HL-60 (cell line): Measurements from ENCODE around the gene TRIM54.
"Not testable (repeated sequence)": the region's sequence is repeated elsewhere in the genome, so short reads cannot be mapped to it uniquely, and the experiment has no call there.

Experiments
- DNase-seq, 2 experiments: peaks; one replicate each; pipeline ENCODE4 v3.0.0-alpha.2; 2010 to 2020; ENCODE audit warnings: low read depth in 1 of 2, low spot score in 1 of 2
- H3K27ac ChIP-seq: fragments of 250-450 bp; sonication (Bioruptor Pico); replicated peaks from 2 replicates; pipeline ENCODE4 v1.5.1; 2020; ENCODE audit warnings: mild to moderate bottlenecking, moderate library complexity
- H3K27me3 ChIP-seq: fragments of 250-450 bp; sonication (Bioruptor Pico); 2 replicates; pipeline ENCODE4 v1.5.1; 2021; ENCODE audit warnings: mild to moderate bottlenecking, moderate library complexity; ENCODE audit not compliant: insufficient read depth, poor library complexity, severe bottlenecking
- H3K4me3 ChIP-seq: replicated peaks from 2 replicates; pipeline ENCODE4 v1.5.1; 2011; ENCODE audit warnings: mild to moderate bottlenecking, control low read depth, low read length; ENCODE audit not compliant: insufficient read depth
- GABPA ChIP-seq: IDR thresholded peaks from 2 replicates; pipeline ENCODE4 v1.6.1; 2012; ENCODE audit warnings: low read depth
- POLR2AphosphoS5 ChIP-seq: IDR thresholded peaks from 2 replicates; pipeline ENCODE4 v1.6.1; 2012; ENCODE audit warnings: low read depth
- SPI1 ChIP-seq: IDR thresholded peaks from 2 replicates; pipeline ENCODE4 v1.6.1; 2012; ENCODE audit warnings: low read depth, mild to moderate bottlenecking, borderline replicate concordance
- TF ChIP-seq, protein P1 (sequence below): IDR thresholded peaks from one replicate; pipeline ENCODE4 v1.5.1; 2011; ENCODE audit warnings: low read length, control low read depth, inconsistent platforms; ENCODE audit not compliant: insufficient read depth
- TF ChIP-seq, protein P2 (sequence below): IDR thresholded peaks from 2 replicates; pipeline ENCODE4 v1.6.1; 2012; ENCODE audit warnings: low read depth; ENCODE audit not compliant: insufficient replicate concordance

The TRIM54 gene

DNA sequence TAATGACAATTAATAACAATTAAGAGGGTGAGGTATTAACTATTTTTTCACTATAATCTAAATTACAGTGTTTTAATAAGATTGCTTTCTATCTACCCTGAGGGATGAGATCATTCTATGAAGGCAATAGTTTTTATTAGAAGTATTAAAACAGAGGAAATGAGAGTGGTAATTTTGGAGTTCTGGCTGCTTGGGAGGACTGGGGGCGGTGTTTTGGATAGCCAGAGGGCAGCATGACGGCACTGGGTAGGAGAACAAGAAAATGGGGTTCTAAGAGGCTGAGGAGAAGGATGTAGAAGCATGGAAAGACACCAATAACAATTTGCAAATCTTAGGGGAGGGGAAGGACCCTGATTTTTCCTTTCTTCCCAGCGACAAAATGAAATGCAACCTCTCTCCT is 12.1 kb upstream of the TRIM54 start:
- Histone ChIP-seq H3K27me3 (peaks cover 15% of the 10 kb centered on the region), H3K4me3 (no peak overlapping the region), H3K27ac (no peak overlapping the region)
- DNase-seq: no peak
- TF ChIP-seq SPI1 (no peak), GABPA (no peak), POLR2AphosphoS5 (no peak)
- TF ChIP-seq, protein P1, sequence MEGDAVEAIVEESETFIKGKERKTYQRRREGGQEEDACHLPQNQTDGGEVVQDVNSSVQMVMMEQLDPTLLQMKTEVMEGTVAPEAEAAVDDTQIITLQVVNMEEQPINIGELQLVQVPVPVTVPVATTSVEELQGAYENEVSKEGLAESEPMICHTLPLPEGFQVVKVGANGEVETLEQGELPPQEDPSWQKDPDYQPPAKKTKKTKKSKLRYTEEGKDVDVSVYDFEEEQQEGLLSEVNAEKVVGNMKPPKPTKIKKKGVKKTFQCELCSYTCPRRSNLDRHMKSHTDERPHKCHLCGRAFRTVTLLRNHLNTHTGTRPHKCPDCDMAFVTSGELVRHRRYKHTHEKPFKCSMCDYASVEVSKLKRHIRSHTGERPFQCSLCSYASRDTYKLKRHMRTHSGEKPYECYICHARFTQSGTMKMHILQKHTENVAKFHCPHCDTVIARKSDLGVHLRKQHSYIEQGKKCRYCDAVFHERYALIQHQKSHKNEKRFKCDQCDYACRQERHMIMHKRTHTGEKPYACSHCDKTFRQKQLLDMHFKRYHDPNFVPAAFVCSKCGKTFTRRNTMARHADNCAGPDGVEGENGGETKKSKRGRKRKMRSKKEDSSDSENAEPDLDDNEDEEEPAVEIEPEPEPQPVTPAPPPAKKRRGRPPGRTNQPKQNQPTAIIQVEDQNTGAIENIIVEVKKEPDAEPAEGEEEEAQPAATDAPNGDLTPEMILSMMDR: no peak
- TF ChIP-seq, protein P2, sequence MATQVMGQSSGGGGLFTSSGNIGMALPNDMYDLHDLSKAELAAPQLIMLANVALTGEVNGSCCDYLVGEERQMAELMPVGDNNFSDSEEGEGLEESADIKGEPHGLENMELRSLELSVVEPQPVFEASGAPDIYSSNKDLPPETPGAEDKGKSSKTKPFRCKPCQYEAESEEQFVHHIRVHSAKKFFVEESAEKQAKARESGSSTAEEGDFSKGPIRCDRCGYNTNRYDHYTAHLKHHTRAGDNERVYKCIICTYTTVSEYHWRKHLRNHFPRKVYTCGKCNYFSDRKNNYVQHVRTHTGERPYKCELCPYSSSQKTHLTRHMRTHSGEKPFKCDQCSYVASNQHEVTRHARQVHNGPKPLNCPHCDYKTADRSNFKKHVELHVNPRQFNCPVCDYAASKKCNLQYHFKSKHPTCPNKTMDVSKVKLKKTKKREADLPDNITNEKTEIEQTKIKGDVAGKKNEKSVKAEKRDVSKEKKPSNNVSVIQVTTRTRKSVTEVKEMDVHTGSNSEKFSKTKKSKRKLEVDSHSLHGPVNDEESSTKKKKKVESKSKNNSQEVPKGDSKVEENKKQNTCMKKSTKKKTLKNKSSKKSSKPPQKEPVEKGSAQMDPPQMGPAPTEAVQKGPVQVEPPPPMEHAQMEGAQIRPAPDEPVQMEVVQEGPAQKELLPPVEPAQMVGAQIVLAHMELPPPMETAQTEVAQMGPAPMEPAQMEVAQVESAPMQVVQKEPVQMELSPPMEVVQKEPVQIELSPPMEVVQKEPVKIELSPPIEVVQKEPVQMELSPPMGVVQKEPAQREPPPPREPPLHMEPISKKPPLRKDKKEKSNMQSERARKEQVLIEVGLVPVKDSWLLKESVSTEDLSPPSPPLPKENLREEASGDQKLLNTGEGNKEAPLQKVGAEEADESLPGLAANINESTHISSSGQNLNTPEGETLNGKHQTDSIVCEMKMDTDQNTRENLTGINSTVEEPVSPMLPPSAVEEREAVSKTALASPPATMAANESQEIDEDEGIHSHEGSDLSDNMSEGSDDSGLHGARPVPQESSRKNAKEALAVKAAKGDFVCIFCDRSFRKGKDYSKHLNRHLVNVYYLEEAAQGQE: no peak

DNA sequence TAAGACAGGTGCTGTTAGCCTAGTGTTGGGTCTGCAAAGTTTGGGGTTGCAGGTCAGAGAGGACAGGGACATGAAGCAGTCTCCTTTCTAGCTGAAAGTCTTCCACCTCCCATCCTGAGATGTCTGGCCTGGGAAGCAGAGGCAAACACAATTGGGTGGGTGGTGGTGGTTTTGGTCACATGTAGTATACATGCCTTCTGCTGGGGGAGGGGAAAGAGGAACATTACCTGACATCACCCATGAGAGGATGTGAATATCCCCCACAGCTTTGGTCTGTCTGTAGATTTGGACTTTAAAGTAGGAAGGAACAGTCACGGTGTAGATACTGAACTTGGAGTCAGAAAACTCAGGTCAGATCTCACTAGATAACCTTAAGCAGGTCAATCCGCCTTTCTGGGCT is 11.6 kb upstream of the TRIM54 start:
- TF ChIP-seq SPI1: no peak
- TF ChIP-seq, protein P2: no peak
- no peak for TF ChIP-seq GABPA
- no peak for TF ChIP-seq POLR2AphosphoS5
- TF ChIP-seq, protein P1: no peak
- Histone ChIP-seq H3K27ac (no peak overlapping the region), H3K27me3 (peaks cover 10% of the 10 kb centered on the region), H3K4me3 (no peak overlapping the region)
- DNase-seq: no peak

DNA sequence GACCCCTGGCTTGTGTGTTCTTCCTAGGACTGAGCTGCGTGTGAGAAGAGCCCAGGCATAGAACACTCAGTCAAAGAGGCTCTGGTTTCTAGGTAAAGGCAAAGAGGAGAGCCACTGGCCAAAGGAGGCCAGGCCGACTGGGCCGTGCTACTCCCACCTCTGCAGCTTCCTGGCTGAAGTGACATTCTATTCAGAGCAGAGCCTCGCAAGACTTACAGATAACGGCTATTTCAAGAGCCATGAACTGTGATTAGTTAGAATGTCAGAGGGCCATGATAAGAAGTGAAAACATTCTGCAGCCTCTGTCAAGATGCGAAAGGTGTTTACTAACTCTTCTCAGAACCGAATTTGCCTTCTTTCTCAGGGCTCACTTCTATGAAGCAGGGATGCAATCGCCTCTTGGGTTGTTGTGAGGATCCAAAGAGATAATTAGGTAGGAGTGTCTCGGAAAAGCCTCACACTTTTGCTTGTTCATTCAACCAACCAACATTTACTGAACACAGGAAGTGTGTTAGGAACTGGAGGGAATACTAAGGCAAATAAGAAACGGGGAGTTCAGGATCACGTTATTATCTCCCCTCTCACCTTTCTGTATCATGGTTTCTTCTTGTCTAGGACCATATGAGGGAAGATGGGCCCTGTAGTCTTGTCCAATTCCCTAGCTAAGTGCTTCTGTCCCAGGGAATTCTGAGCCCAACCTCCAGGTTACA is 10.4 kb upstream of the TRIM54 start:
- peaks cover 2% of the 10 kb centered on the region for H3K27me3 ChIP-seq
- DNase-seq: no peak
- TF ChIP-seq, protein P1: no peak
- TF ChIP-seq GABPA: no peak
- TF ChIP-seq, protein P2: no peak
- TF ChIP-seq SPI1: no peak
- no peak overlapping the region for H3K4me3 ChIP-seq
- H3K27ac ChIP-seq: no peak overlapping the region

DNA sequence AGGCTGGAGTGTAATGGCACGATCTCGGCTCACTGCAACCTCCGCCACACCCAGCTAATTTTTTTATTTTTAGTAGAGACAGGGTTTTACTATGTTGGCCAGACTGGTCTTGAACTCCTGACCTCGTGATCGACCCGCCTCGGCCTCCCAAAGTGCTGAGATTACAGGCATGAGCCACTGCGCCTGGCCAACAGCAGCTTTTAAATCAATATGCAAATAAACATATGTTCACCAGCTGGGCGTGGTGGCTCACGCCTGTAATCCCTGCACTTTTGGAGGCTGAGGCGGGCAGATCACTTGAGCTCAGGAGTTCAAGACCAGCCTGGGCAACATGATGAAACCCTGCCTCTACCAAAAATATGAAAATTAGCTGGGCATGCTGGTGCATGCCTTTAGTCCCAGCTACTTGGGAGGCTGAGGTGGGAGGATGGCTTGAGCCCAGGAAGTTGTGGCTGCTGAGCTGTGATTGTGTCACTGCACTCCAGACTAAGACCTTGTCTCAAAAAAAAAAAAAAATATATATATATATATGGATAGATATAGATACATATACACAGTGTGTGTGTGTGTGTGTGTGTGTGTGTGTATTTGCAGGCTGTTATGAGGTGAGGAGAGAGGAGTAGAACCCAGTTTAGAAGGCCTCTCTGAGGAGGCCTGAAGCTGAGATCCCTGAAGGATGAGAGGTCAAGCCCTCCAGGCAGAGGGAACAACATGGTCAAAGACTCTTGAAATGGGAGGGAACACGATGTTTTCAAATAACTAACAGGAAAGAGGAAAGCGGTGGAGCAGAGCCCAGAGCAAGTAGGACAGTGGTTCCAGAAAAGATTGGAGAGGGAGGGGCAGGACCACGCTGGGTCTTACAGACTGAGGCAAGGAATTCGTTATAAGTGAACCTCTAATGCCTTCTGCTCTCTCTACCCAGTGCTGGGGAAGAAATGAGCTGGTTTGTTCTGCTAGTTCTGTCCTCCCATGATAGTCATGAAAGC is 9.4 kb upstream of the TRIM54 start:
- H3K27me3 ChIP-seq, H3K27ac ChIP-seq, H3K4me3 ChIP-seq, DNase-seq: not testable (repeated sequence)
